H9 (cell line): Measurements from ENCODE around the gene CLIC3. TPM values are rescaled to one million over a fixed set of nuclear protein-coding genes. Genes with fewer than 3 reads are reported as not detected.

Experiments used
- DNase-seq: peaks from one replicate; pipeline ENCODE4 v3.0.0-alpha.2; 2017
- H2AFZ ChIP-seq: one replicate; pipeline ENCODE4 v1.6.1; 2013; ENCODE audit warnings: mild to moderate bottlenecking, low read length, control low read depth, moderate library complexity
- H2AK5ac ChIP-seq: 2 replicates; pipeline ENCODE4 v1.6.1; 2013; ENCODE audit warnings: low read length, control low read depth, mixed read lengths; ENCODE audit not compliant: insufficient read length
- H2BK120ac ChIP-seq: one replicate; pipeline ENCODE4 v1.6.1; 2013; ENCODE audit warnings: low read depth, mild to moderate bottlenecking, low read length, control low read depth, inconsistent platforms; ENCODE audit not compliant: poor library complexity, severe bottlenecking
- H2BK12ac ChIP-seq: 2 replicates; pipeline ENCODE4 v1.6.1; 2013; ENCODE audit warnings: low read length, control low read depth, mixed read lengths, low read depth; ENCODE audit not compliant: insufficient read length
- H2BK15ac ChIP-seq: 2 replicates; pipeline ENCODE4 v1.6.1; 2013; ENCODE audit warnings: low read depth, low read length, control low read depth
- H2BK20ac ChIP-seq: one replicate; pipeline ENCODE4 v1.6.1; 2013; ENCODE audit warnings: low read depth, mild to moderate bottlenecking, low read length, control low read depth, inconsistent platforms; ENCODE audit not compliant: poor library complexity, severe bottlenecking
- H2BK5ac ChIP-seq: 2 replicates; pipeline ENCODE4 v1.6.1; 2013; ENCODE audit warnings: low read length, control low read depth, mixed read lengths; ENCODE audit not compliant: insufficient read length
- H3K14ac ChIP-seq: 2 replicates; pipeline ENCODE4 v1.6.1; 2013; ENCODE audit warnings: low read length, control low read depth; ENCODE audit not compliant: insufficient read depth
- H3K18ac ChIP-seq: 2 replicates; pipeline ENCODE4 v1.6.1; 2013; ENCODE audit warnings: low read depth, mild to moderate bottlenecking, mixed read lengths, low read length, control low read depth; ENCODE audit not compliant: insufficient read length
- H3K23ac ChIP-seq: 2 replicates; pipeline ENCODE4 v1.6.1; 2013; ENCODE audit warnings: low read length, control low read depth, mixed read lengths, low read depth; ENCODE audit not compliant: insufficient read length
- H3K23me2 ChIP-seq: 2 replicates; pipeline ENCODE4 v1.6.1; 2013; ENCODE audit warnings: low read depth, mild to moderate bottlenecking, mixed read lengths, low read length, control low read depth; ENCODE audit not compliant: insufficient read length, poor library complexity, severe bottlenecking
- H3K27ac ChIP-seq: 2 replicates; pipeline ENCODE4 v1.5.1; 2013; ENCODE audit warnings: low read length, control low read depth, mixed read lengths, low read depth; ENCODE audit not compliant: insufficient read length
- H3K27me3 ChIP-seq: 2 replicates; pipeline ENCODE4 v1.6.1; 2013; ENCODE audit warnings: low read length, control low read depth, inconsistent platforms; ENCODE audit not compliant: insufficient read depth
- H3K4ac ChIP-seq: 2 replicates; pipeline ENCODE4 v1.6.1; 2013; ENCODE audit warnings: low read depth, mild to moderate bottlenecking, control low read depth, inconsistent platforms, low read length, moderate library complexity
- H3K4me1 ChIP-seq: 2 replicates; pipeline ENCODE4 v1.6.1; 2013; ENCODE audit warnings: low read length, control low read depth, inconsistent platforms; ENCODE audit not compliant: insufficient read depth
- H3K4me2 ChIP-seq: 2 replicates; pipeline ENCODE4 v1.6.1; 2013; ENCODE audit warnings: low read length, control low read depth, mixed read lengths; ENCODE audit not compliant: insufficient read length, insufficient read depth
- H3K56ac ChIP-seq: 2 replicates; pipeline ENCODE4 v1.6.1; 2013; ENCODE audit warnings: low read depth, mild to moderate bottlenecking, mixed read lengths, low read length, control low read depth; ENCODE audit not compliant: insufficient read length
- H3K79me1 ChIP-seq: 2 replicates; pipeline ENCODE4 v1.6.1; 2013; ENCODE audit warnings: low read depth, mild to moderate bottlenecking, moderate library complexity, low read length, control low read depth, inconsistent platforms; ENCODE audit not compliant: insufficient read depth, poor library complexity, severe bottlenecking
- H3K79me2 ChIP-seq: 2 replicates; pipeline ENCODE4 v1.6.1; 2013; ENCODE audit warnings: low read length, control low read depth, inconsistent platforms; ENCODE audit not compliant: insufficient read depth
- H3K9ac ChIP-seq: 2 replicates; pipeline ENCODE4 v1.6.1; 2013; ENCODE audit warnings: low read length, control low read depth, mixed read lengths; ENCODE audit not compliant: insufficient read length; ENCODE audit errors: extremely low read depth
- H3K9me3 ChIP-seq: one replicate; pipeline ENCODE4 v1.6.1; 2013; ENCODE audit warnings: low read depth, low read length, inconsistent platforms; ENCODE audit not compliant: control insufficient read depth
- H3T11ph ChIP-seq: one replicate; pipeline ENCODE4 v1.6.1; 2013; ENCODE audit warnings: mild to moderate bottlenecking, low read length, control low read depth, inconsistent platforms
- H4K20me1 ChIP-seq: one replicate; pipeline ENCODE4 v1.6.1; 2013; ENCODE audit not compliant: control insufficient read depth, insufficient read length, insufficient read depth
- H4K5ac ChIP-seq: 2 replicates; pipeline ENCODE4 v1.6.1; 2013; ENCODE audit warnings: low read depth, mild to moderate bottlenecking, mixed read lengths, low read length, control low read depth; ENCODE audit not compliant: insufficient read length
- H4K8ac ChIP-seq: replicated peaks from 2 replicates; pipeline ENCODE4 v1.6.1; 2013; ENCODE audit warnings: low read length, control low read depth, mixed read lengths, low read depth; ENCODE audit not compliant: insufficient read length
- H4K91ac ChIP-seq: 2 replicates; pipeline ENCODE4 v1.6.1; 2013; ENCODE audit warnings: low read depth, mild to moderate bottlenecking, moderate library complexity, mixed read lengths, low read length, control low read depth; ENCODE audit not compliant: insufficient read length
- H3K27ac Mint-ChIP-seq, 3 experiments: 2 replicates in 2 of 3; 3 replicates in 1 of 3; pipeline ENCODE4 v1.8.0; 2020 to 2021; ENCODE audit warnings: mixed read lengths in 3 of 3, mild to moderate bottlenecking in 1 of 3, moderate library complexity in 1 of 3
- H3K27me3 Mint-ChIP-seq: 2 replicates; pipeline ENCODE4 v1.8.0; 2021; ENCODE audit warnings: low read depth, mild to moderate bottlenecking, moderate library complexity, mixed read lengths
- H3K36me3 Mint-ChIP-seq, 3 experiments: 2 replicates in 2 of 3; 3 replicates in 1 of 3; pipeline ENCODE4 v1.8.0; 2020 to 2021; ENCODE audit warnings: low read depth in 3 of 3, mixed read lengths in 3 of 3; ENCODE audit not compliant: insufficient read depth in 1 of 3
- H3K4me1 Mint-ChIP-seq, 2 experiments: 2 replicates each; pipeline ENCODE4 v1.8.0; 2020; ENCODE audit warnings: mixed read lengths in 2 of 2
- H3K4me3 Mint-ChIP-seq, 2 experiments: 2 replicates in 1 of 2; 3 replicates in 1 of 2; pipeline ENCODE4 v1.8.0; 2020 to 2021; ENCODE audit warnings: mild to moderate bottlenecking in 2 of 2, mixed read lengths in 2 of 2, moderate library complexity in 1 of 2
- H3K9me3 Mint-ChIP-seq, 2 experiments: 2 replicates in 1 of 2; 3 replicates in 1 of 2; pipeline ENCODE4 v1.8.0; 2020; ENCODE audit warnings: mild to moderate bottlenecking in 2 of 2, mixed read lengths in 2 of 2, moderate library complexity in 1 of 2
- WGBS: extraction: QIAGEN DNeasy Blood & Tissue Kit; methylation state at CpG from one replicate; pipeline ENCODE4 v1.1.7; 2013; ENCODE audit warnings: missing lambda C conversion rate, low lambda C conversion rate, mixed read lengths; ENCODE audit not compliant: insufficient read length; ENCODE audit errors: extremely low coverage; 5-methylcytosine and 5-hydroxymethylcytosine counted together
- total RNA-seq: library from RNA; stranded (reverse); gene quantifications from 2 replicates; pipeline ENCODE4 v1.2.1, GENCODE V29; 2021
- TF ChIP-seq, protein P1 (sequence below): fragments of 200-600 bp; sonication (generic); conservative IDR thresholded peaks from 3 replicates; pipeline ENCODE4 v1.8.0; 2021; ENCODE audit warnings: antibody characterized with exemption, mild to moderate bottlenecking

CLIC3 gene
- total RNA-seq, 1 experiment from 2014 or later, result 0.31 TPM

DNA sequence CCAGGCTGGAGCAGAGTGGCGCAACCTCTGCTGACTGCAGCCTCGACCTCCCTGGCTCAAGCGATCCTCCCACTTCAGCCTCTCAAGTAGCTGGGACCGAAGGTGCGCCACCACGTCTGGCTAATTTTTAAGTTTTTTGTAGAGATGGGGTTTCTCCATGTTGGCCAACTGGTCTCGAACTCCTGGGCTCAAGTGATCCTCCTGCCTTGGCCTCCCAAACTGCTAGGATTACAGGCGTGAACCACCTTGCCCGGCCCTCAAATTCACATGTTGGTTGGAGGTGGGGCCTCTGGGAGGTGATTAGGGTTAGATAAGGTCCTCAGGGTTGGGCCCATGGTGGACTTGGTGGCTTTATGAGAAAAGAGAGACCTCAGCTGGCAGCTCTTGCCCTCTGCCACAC is 34.2 kb downstream of the CLIC3 start:
- Histone ChIP-seq H4K8ac (no peak overlapping the region), H2BK120ac (no peak overlapping the region), H2BK5ac (no peak overlapping the region), H3K9me3 (no peaks in the 10 kb centered on the region), H3K4ac (no peak overlapping the region), H3K79me1 (no peaks in the 10 kb centered on the region), H3K9ac (no peak overlapping the region), H4K5ac (no peak overlapping the region), H3K27ac (no peak overlapping the region), H3K56ac (no peak overlapping the region), H3K27me3 (no peaks in the 10 kb centered on the region), H3K4me1 (peaks cover 2% of the 10 kb centered on the region; the same call in 1 of the 2 replicates), H3K4me2 (no peak overlapping the region), H3T11ph (no peak overlapping the region), H2BK20ac (no peak overlapping the region), H3K14ac (no peak overlapping the region), H4K20me1 (peaks cover 2% of the 10 kb centered on the region), H2BK15ac (no peak overlapping the region), H4K91ac (no peak overlapping the region), H3K23ac (no peak overlapping the region), H2AK5ac (no peak overlapping the region), H3K79me2 (no peaks in the 10 kb centered on the region), H2AFZ (no peak overlapping the region), H2BK12ac (no peak overlapping the region), H3K18ac (no peak overlapping the region), H3K23me2 (no peaks in the 10 kb centered on the region)
- H3K9me3 Mint-ChIP-seq, result no peaks in the 10 kb centered on the region
- TF ChIP-seq, protein P1, sequence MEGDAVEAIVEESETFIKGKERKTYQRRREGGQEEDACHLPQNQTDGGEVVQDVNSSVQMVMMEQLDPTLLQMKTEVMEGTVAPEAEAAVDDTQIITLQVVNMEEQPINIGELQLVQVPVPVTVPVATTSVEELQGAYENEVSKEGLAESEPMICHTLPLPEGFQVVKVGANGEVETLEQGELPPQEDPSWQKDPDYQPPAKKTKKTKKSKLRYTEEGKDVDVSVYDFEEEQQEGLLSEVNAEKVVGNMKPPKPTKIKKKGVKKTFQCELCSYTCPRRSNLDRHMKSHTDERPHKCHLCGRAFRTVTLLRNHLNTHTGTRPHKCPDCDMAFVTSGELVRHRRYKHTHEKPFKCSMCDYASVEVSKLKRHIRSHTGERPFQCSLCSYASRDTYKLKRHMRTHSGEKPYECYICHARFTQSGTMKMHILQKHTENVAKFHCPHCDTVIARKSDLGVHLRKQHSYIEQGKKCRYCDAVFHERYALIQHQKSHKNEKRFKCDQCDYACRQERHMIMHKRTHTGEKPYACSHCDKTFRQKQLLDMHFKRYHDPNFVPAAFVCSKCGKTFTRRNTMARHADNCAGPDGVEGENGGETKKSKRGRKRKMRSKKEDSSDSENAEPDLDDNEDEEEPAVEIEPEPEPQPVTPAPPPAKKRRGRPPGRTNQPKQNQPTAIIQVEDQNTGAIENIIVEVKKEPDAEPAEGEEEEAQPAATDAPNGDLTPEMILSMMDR, result no peak
- no peak overlapping the region for H3K27ac Mint-ChIP-seq
- WGBS, result no CpG with 5 or more reads among the region's 9 CpGs
- H3K27me3 Mint-ChIP-seq, result peaks cover 18% of the 10 kb centered on the region
- H3K4me1 Mint-ChIP-seq, result peaks cover 7 to 15% of the 10 kb centered on the region in 2 experiments
- no peak for DNase-seq
- peak overlapping the region in 1 of 2 experiments; percentile 40; a peak in 1 of 5 replicates for H3K4me3 Mint-ChIP-seq
- H3K36me3 Mint-ChIP-seq, result no peaks in the 10 kb centered on the region
